Measurements from ENCODE around the gene DUOX2. TPM values are rescaled to one million over a fixed set of nuclear protein-coding genes. Genes with fewer than 3 reads are reported as not detected.
"Not testable (repeated sequence)": the region's sequence is repeated elsewhere in the genome, so short reads cannot be mapped to it uniquely, and the experiment has no call there.

Gene DUOX2
- total RNA-seq, 1 donor from 2014 or later: 1.2 TPM

- DNase-seq (ENCODE audit: low spot score): no peak
These were observed 6.4 kb upstream of the DUOX2 start for GRCh38 chr15:45120081-45120972.

- DNase-seq (ENCODE audit: low spot score): no peak
These were observed 5.0 kb upstream of the DUOX2 start for GRCh38 chr15:45118996-45119395.

- peak; percentile 96 for DNase-seq (ENCODE audit: low spot score)
These were observed 4.2 kb upstream of the DUOX2 start for GRCh38 chr15:45118131-45118588.

GRCh38 chr15:45117308-45118130, 3.5 kb upstream of the DUOX2 start:
- DNase-seq (ENCODE audit: low spot score): no peak

GRCh38 chr15:45116482-45117307, 2.7 kb upstream of the DUOX2 start:
- DNase-seq (ENCODE audit: low spot score): no peak

- DNase-seq (ENCODE audit: low spot score): no peak
These were observed 2.1 kb upstream of the DUOX2 start for GRCh38 chr15:45116006-45116481.

- no peak for DNase-seq (ENCODE audit: low spot score)
These were observed 1.4 kb upstream of the DUOX2 start for GRCh38 chr15:45115312-45115820.

- DNase-seq (ENCODE audit: low spot score): no peak
These were observed 746 bp upstream of the DUOX2 start for GRCh38 chr15:45114751-45115085.

- no peak for DNase-seq (ENCODE audit: low spot score)
These were observed 487 bp downstream of the DUOX2 start for GRCh38 chr15:45113380-45113990.

- no peak for DNase-seq (ENCODE audit: low spot score)
These were observed 1.2 kb downstream of the DUOX2 start for GRCh38 chr15:45112591-45113379.

GRCh38 chr15:45112143-45112590, 1.8 kb downstream of the DUOX2 start:
- DNase-seq (ENCODE audit: low spot score): no peak

- DNase-seq (ENCODE audit: low spot score): no peak
These were observed 2.4 kb downstream of the DUOX2 start for GRCh38 chr15:45111390-45112142.

- no peak for DNase-seq (ENCODE audit: low spot score)
These were observed 3.6 kb downstream of the DUOX2 start for GRCh38 chr15:45110256-45110820.

GRCh38 chr15:45107941-45108630, 5.9 kb downstream of the DUOX2 start:
- no peak for DNase-seq (ENCODE audit: low spot score)

- DNase-seq (ENCODE audit: low spot score): no peak
These were observed 7.8 kb downstream of the DUOX2 start for GRCh38 chr15:45106002-45106790.

GRCh38 chr15:45105586-45105985, 8.4 kb downstream of the DUOX2 start:
- no peak for DNase-seq (ENCODE audit: low spot score)

- not testable (repeated sequence) for DNase-seq (ENCODE audit: low spot score)
These were observed 9.8 kb downstream of the DUOX2 start for GRCh38 chr15:45104170-45104569.

Measured in umbilical cord (tissue), 2 donors.